ENCODE results near the gene SLC24A4. TPM values are rescaled to one million over a fixed set of nuclear protein-coding genes. Genes with fewer than 3 reads are reported as not detected.

Gene SLC24A4
- polyA plus RNA-seq, 6 donors from 2014 or later = 0.03 to 0.09 (median 0.05) TPM; not detected in 2

DNA sequence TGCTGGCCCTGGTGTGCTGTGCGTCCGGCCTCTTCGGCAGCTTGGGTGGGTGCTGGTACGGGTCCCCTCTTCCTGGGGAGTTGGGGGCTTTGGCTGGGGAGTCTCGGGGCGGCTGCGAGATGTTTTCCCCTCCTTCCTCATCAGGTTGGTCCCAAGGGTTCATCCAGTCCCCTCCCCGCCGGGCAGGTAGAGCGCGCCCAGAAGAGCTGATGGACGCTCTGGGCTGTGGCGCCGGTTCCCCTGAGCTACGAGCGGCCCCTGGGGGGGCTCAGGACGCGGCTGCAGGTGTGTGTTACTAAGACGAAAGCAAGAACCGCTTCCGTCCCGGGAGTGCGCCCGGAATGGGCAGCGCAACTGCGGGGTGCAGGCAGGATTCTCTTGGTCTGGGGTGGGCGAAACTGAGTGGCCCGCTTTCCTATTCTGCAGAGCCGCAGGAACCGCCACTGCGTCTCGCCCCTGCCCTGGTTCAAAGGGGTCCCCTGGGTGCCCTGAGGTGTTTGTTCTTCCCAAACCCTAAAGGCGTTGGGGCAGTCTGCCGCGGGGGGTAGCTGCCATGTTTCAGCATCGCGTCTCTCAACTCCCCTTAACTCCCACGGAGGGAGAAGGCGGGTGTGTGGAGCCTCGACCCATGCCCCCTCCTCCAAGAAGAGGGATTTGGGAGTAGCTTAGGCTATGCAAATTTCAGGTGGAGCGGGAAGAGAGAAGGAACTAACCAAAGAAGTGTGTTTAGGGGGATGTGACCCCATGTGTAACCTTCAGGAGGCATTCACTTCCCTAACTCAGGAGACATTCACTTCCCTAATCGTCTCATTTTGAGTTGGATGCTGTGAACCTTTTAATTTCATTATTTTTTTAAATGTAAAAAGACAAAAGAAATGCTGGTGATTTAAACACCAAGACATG, 1.2 kb downstream of the SLC24A4 start:
- Mint-ChIP-seq H3K4me1 (peaks cover 4 to 18% (median 5%) of the 10 kb centered on the region in 3 donors), H3K36me3 (peaks cover 0 to under 1% of the 10 kb centered on the region in 2 donors), H3K9me3 (peaks cover 0 to 1% (median 0%) of the 10 kb centered on the region in 7 donors), H3K27ac (no peak overlapping the region), H3K27me3 (peaks cover 55 to 72% (median 56%) of the 10 kb centered on the region in 3 donors), H3K4me3 (peak overlapping the region in 4 of 8 donors; percentile 30 to 41 (median 35))
- no peak for ATAC-seq (ENCODE audit: low read depth in 2 of 2)
- no peak for DNase-seq

- Mint-ChIP-seq H3K27me3 (peaks cover 42 to 56% (median 44%) of the 10 kb centered on the region in 3 donors), H3K27ac (no peak overlapping the region), H3K4me1 (peaks cover 4 to 18% (median 5%) of the 10 kb centered on the region in 3 donors), H3K36me3 (no peaks in the 10 kb centered on the region), H3K4me3 (no peak overlapping the region), H3K9me3 (no peaks in the 10 kb centered on the region)
- ATAC-seq (ENCODE audit: low read depth in 2 of 2) = no peak
- DNase-seq = no peak
Measured at GRCh38 chr14:92325835-92326234, 2.9 kb downstream of the SLC24A4 start.

DNA sequence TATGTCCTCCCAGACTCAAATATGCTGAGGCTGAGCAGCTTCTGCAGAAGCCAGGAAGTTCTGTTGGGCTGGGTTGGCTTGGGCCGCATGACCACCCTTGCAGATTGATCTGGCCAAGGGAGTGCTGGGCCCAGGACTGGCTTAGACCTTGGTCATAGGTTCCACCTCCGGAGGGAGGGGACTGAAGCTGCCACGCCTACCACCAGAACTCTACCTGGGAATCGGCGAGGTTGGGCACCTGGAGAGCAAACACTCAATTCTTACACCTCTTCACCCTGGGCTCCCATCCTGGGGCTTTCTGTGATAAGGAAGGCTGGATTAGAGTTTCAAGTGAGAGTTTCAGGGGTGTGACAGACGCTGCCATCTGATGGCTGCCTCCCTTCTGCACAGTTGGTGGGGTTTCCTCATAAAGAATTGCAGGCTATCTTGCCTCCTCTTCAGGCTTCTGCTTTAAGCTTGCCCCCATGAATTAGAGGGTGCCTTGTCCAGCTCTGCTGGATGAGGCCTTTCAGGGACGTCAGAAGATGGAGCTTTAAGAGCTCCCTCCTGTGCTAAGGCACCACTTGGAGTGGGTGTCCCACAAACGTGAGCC, 5.8 kb downstream of the SLC24A4 start:
- DNase-seq (no peak), ATAC-seq (ENCODE audit: low read depth in 2 of 2) (no peak)
- Mint-ChIP-seq H3K27me3 (peaks cover 23 to 42% (median 28%) of the 10 kb centered on the region in 3 donors), H3K27ac (no peak overlapping the region), H3K36me3 (no peaks in the 10 kb centered on the region), H3K4me1 (peaks cover 0 to 6% (median 0%) of the 10 kb centered on the region in 3 donors), H3K9me3 (no peaks in the 10 kb centered on the region), H3K4me3 (no peak overlapping the region)

DNA sequence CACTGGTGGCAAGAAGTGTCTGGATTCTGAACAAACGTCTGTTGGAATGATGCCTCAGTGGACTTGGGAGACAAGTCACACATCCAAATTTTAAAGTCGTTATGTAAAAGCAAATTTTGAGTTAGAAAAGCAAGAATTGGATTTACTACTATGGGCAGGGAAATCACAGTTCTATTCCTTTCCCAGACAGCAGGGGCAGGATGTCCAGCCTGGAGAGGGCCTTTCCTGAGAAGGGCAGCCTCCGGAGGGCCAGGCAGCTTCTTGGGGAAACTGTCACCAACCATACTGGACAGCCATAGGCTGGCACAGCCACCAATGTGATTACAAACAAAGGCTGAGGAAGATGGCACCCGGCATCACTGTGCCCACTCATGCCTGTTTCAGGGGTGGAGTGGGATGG, 11.1 kb downstream of the SLC24A4 start:
- no peaks in the 10 kb centered on the region for H3K4me1 Mint-ChIP-seq
- H3K4me3 Mint-ChIP-seq = no peak overlapping the region
- no peaks in the 10 kb centered on the region for H3K36me3 Mint-ChIP-seq
- H3K9me3 Mint-ChIP-seq = no peaks in the 10 kb centered on the region
- no peak overlapping the region for H3K27ac Mint-ChIP-seq
- H3K27me3 Mint-ChIP-seq = peaks cover 11 to 35% (median 13%) of the 10 kb centered on the region in 3 donors
- DNase-seq (no peak), ATAC-seq (ENCODE audit: low read depth in 2 of 2) (no peak)

DNA sequence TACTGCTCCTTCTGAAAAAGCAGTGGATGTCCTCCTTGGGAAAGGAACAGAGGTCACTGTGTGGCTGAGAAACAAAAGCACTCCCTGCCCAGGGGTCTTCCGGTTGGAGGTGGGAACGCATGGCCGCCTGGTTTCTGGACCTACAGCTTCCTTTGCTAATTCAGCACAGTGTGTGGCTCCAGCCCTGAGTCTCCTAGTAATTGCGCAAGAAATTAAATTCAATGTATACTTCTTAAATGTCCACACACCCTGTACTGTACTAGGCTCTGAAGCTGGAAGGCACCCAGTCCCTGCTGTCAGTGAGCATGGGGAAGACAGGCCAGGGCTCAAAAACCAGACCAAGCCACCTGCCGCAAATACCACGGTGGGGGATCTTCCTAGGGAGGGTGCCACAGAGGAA, 13.4 kb downstream of the SLC24A4 start:
- Mint-ChIP-seq H3K4me1 (no peaks in the 10 kb centered on the region), H3K4me3 (no peak overlapping the region), H3K9me3 (no peaks in the 10 kb centered on the region), H3K36me3 (no peaks in the 10 kb centered on the region), H3K27me3 (peaks cover 27 to 57% (median 29%) of the 10 kb centered on the region in 3 donors), H3K27ac (peak overlapping the region in 1 of 6 donors; percentile 57)
- no peak for DNase-seq
- no peak for ATAC-seq (ENCODE audit: low read depth in 2 of 2)

GRCh38 chr14:92339426-92339825, 16.5 kb downstream of the SLC24A4 start:
- H3K27ac Mint-ChIP-seq = no peak overlapping the region
- DNase-seq = no peak
- H3K4me1 Mint-ChIP-seq = no peaks in the 10 kb centered on the region
- H3K36me3 Mint-ChIP-seq = peaks cover 0 to 7% of the 10 kb centered on the region in 2 donors
- H3K27me3 Mint-ChIP-seq = peaks cover 36 to 70% (median 46%) of the 10 kb centered on the region in 3 donors
- H3K9me3 Mint-ChIP-seq = peaks cover 0 to 6% (median 3%) of the 10 kb centered on the region in 7 donors
- no peak for ATAC-seq (ENCODE audit: low read depth in 2 of 2)
- H3K4me3 Mint-ChIP-seq = no peak overlapping the region

DNA sequence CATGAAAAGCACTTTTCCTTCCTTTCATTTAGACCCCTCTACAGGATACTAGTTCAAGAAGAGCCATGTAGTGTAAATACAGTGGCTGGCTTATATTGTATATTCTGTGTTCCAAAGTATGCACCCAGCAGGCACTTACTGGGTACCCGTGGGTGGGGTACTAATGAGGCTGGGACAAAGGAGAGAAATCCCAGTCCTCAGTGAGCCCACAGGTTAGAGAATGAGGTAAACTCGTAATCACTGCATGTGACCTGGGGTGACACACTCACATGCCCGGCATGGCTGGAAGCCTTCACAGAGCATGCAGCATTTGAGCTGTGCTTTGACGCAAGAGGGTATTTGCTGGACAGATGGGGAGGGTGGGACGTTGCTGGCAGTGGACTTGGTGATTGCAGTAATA, 17.1 kb downstream of the SLC24A4 start:
- H3K4me1 Mint-ChIP-seq = no peaks in the 10 kb centered on the region
- peaks cover 0 to 6% (median 3%) of the 10 kb centered on the region in 7 donors for H3K9me3 Mint-ChIP-seq
- no peak for ATAC-seq (ENCODE audit: low read depth in 2 of 2)
- peaks cover 0 to 8% of the 10 kb centered on the region in 2 donors for H3K36me3 Mint-ChIP-seq
- DNase-seq = no peak
- H3K27ac Mint-ChIP-seq = no peak overlapping the region
- H3K27me3 Mint-ChIP-seq = peaks cover 36 to 66% (median 44%) of the 10 kb centered on the region in 3 donors
- H3K4me3 Mint-ChIP-seq = no peak overlapping the region

DNA sequence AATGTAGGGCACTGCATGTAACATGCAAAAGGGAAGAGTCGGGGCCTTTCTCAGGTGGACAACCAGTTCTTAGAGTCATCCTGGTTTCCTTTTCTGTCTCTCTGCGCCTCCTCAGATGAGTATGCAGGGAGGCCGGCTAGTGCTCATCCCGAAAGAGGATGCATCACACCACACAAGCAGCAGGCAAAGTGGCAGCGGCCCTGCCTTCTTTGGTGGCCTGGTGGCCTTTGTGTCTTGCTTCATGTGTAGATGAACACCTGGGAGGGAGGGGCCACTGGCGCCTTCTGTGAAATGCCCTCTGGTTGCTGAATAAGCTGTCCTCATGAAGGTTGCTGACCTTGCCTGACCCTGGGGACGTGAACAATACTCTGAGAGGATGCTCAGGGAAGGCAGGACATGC, 18.0 kb downstream of the SLC24A4 start:
- DNase-seq (no peak), ATAC-seq (ENCODE audit: low read depth in 2 of 2) (no peak)
- Mint-ChIP-seq H3K4me1 (no peaks in the 10 kb centered on the region), H3K27ac (no peak overlapping the region), H3K36me3 (peaks cover 0 to 8% of the 10 kb centered on the region in 2 donors), H3K9me3 (peaks cover 0 to 6% (median 3%) of the 10 kb centered on the region in 7 donors), H3K27me3 (peaks cover 36 to 68% (median 43%) of the 10 kb centered on the region in 3 donors), H3K4me3 (no peak overlapping the region)

- peaks cover 0 to 8% of the 10 kb centered on the region in 2 donors for H3K36me3 Mint-ChIP-seq
- no peak overlapping the region for H3K27ac Mint-ChIP-seq
- peaks cover 39 to 61% (median 43%) of the 10 kb centered on the region in 3 donors for H3K27me3 Mint-ChIP-seq
- no peak overlapping the region for H3K4me3 Mint-ChIP-seq
- no peaks in the 10 kb centered on the region for H3K4me1 Mint-ChIP-seq
- ATAC-seq (ENCODE audit: low read depth in 2 of 2) (no peak), DNase-seq (no peak)
- peaks cover 0 to 6% (median 3%) of the 10 kb centered on the region in 7 donors for H3K9me3 Mint-ChIP-seq
Measured at GRCh38 chr14:92341791-92342190, 18.8 kb downstream of the SLC24A4 start.

DNA sequence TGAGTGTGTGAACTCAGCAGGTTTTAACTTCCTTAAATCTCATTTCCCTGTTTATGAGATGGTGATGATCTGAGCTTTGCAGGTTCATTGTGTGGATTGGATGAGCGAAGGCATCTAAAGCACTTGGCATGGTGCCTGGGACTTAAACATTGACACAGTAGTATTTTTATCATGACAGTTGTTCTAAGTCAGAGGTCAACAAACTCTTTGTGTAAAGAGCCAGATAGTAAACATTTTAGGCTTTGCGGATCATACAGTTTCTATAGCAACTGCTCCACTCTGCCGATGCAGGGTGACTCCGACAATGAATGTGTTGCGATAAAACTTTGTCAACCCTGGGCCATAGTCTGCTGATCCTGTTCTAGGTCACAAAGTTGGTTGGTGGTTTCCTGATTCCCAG, 25.2 kb downstream of the SLC24A4 start:
- Mint-ChIP-seq H3K27me3 (peaks cover 19 to 43% (median 40%) of the 10 kb centered on the region in 3 donors), H3K4me3 (no peak overlapping the region), H3K36me3 (peaks cover 0 to 16% of the 10 kb centered on the region in 2 donors), H3K4me1 (no peaks in the 10 kb centered on the region), H3K9me3 (peaks cover 0 to 6% (median 3%) of the 10 kb centered on the region in 7 donors), H3K27ac (no peak overlapping the region)
- no peak for DNase-seq
- no peak for ATAC-seq (ENCODE audit: low read depth in 2 of 2)

DNA sequence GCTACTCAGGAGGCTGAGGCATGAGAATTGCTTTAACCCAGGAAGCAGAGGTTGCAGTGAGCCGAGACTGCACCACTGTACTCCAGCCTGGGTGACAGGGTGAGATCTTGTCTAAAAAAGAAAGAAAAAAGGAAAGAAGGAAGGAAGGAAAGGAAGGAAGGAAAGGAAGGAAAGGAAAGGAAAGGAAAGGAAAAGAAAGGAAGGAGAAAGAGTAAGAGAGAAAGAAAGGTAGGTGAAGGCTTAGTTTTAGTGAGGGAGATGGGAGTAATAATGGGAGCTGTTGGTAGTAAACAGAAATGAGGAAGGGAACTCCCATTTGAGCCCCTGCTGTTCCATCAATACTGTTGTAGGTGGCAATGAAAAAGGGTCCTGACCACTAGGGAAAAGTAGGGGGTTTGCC, 28.8 kb downstream of the SLC24A4 start:
- DNase-seq = no peak
- peaks cover 7 to 35% (median 30%) of the 10 kb centered on the region in 3 donors for H3K27me3 Mint-ChIP-seq
- no peak for ATAC-seq (ENCODE audit: low read depth in 2 of 2)
- H3K27ac Mint-ChIP-seq = peak overlapping the region in 1 of 6 donors; percentile 21
- peaks cover 0 to 8% of the 10 kb centered on the region in 2 donors for H3K36me3 Mint-ChIP-seq
- H3K9me3 Mint-ChIP-seq = no peaks in the 10 kb centered on the region
- H3K4me1 Mint-ChIP-seq = peaks cover 0 to 4% (median 0%) of the 10 kb centered on the region in 3 donors
- H3K4me3 Mint-ChIP-seq = no peak overlapping the region

GRCh38 chr14:92352158-92352985, 29.4 kb downstream of the SLC24A4 start:
- H3K27ac Mint-ChIP-seq = peak overlapping the region in 1 of 6 donors; percentile 21
- no peak overlapping the region for H3K4me3 Mint-ChIP-seq
- no peak for DNase-seq
- no peak for ATAC-seq (ENCODE audit: low read depth in 2 of 2)
- peaks cover 0 to 9% (median 0%) of the 10 kb centered on the region in 3 donors for H3K4me1 Mint-ChIP-seq
- H3K9me3 Mint-ChIP-seq = no peaks in the 10 kb centered on the region
- peaks cover 7 to 37% (median 30%) of the 10 kb centered on the region in 3 donors for H3K27me3 Mint-ChIP-seq
- peaks cover 0 to 8% of the 10 kb centered on the region in 2 donors for H3K36me3 Mint-ChIP-seq

DNA sequence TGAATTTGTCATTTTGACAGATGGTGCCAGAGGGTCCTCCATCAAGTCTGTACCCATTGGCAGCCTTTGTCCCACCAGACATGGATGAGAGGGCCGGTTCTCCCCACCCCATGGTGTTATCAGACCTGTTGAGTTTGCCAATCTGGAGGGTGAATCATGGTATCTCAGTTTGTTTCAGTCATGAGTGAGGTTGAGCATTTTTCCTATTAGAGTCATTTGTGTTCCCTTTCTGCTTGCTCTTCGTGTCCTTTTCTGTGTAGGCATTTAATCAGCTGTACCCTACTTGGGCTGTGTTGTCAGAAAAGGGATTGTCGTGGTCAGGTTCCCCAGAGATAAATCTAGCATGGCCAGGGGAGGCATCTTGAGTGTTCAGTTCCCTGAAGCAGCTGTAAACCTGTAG, 30.5 kb downstream of the SLC24A4 start:
- no peak overlapping the region for H3K4me3 Mint-ChIP-seq
- peaks cover 0 to 9% (median 0%) of the 10 kb centered on the region in 3 donors for H3K4me1 Mint-ChIP-seq
- DNase-seq = no peak
- peaks cover 7 to 45% (median 34%) of the 10 kb centered on the region in 3 donors for H3K27me3 Mint-ChIP-seq
- no peak overlapping the region for H3K27ac Mint-ChIP-seq
- H3K9me3 Mint-ChIP-seq = no peaks in the 10 kb centered on the region
- no peak for ATAC-seq (ENCODE audit: low read depth in 2 of 2)
- peaks cover 0 to 8% of the 10 kb centered on the region in 2 donors for H3K36me3 Mint-ChIP-seq

All from naive B cell (primary cell).